NCI-H1694 treated with DMSO at 0.1 percent for 48 hours (cell line): ENCODE measurements around the gene CELA2A.
A peak's percentile ranks its signal among the peaks of the same experiment; 100 is the strongest.

Source experiments
- DNase-seq: peaks from one replicate; lab custom pipeline; 2025; lab: John Stamatoyannopoulos, UW

Gene CELA2A

GRCh38 chr1:15456313-15456954 lies at the start of gene CELA2A:
Gene CELA2A, plus strand, starts transcription at chr1:15456732. Its CDS starts 22 bp downstream, at chr1:15456754.
- DNase-seq, result no peak

- DNase-seq, result no peak
Observed at GRCh38 chr1:15407580-15407979, 49.0 kb upstream of the CELA2A start.

DNA sequence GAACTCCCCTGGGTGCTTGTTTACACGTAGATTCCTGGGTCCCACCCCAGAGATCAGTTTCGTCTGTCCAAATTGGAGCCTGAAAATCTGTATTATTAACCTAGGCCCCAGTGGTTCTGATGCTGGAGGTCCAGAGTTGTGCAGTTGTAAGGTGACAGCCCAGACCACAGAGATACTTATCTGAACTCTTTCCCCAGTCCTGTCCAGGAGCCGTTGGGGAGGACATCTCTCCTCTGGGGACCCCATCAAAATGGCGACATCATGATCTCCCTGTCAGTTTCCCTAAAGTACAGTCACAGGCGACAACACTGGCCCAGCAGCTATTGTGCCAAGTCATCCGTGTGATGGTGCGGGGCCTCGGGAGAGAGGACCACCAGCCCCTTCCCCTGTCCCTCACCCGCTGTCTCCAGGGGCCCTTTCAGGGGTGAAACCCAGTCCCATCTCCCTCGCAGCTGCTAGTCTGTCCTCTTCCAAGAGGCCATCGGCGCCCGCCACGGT lies 47.6 kb upstream of the CELA2A start:
- no peak for DNase-seq

DNA sequence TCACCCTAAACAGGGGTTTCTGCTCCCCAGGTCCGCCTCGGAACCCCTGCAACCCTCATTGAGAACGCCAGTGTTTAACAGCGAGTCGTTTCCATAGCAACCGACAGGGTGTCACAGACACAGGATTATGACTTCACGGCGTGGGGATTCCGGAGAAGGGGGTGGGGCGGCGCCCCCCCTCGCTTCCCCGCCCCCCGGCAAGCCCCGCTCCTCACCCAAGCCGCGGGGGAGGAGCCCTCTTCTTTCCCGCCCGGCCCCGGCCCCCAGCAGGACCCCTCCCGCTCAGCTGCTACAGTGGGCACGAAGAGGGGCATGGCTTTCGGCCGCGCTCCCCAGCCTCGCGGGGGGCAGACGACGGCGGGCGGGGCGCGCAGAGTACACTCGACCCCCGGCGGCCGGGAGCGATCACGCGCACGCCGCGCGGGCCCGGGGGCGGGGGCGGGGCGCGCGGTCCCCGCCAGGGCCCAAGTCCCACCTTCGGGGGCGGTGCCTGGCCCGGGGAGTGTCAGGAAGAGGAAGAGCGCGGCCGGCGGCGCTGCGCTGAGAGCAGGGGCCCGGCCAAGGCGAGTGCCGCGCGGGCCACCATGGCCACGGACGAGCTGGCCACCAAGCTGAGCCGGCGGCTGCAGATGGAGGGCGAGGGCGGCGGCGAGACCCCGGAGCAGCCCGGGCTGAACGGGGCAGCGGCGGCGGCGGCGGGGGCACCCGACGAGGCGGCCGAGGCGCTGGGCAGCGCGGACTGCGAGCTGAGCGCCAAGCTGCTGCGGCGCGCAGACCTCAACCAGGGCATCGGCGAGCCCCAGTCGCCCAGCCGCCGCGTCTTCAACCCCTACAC lies 46.9 kb upstream of the CELA2A start, which contains the start of gene EFHD2:
Gene EFHD2, plus strand, starts transcription at position 501 of the 835 bp plus-strand sequence. Its CDS starts 84 bp downstream, at position 585.
- DNase-seq, result peak; percentile 28

GRCh38 chr1:15410223-15410883 lies 46.2 kb upstream of the CELA2A start:
- no peak for DNase-seq

- no peak for DNase-seq
Observed at GRCh38 chr1:15410884-15411245, 45.7 kb upstream of the CELA2A start.

- DNase-seq, result no peak
Observed at GRCh38 chr1:15411593-15412137, 44.9 kb upstream of the CELA2A start.

- no peak for DNase-seq
Observed at GRCh38 chr1:15412175-15412800, 44.2 kb upstream of the CELA2A start.

- no peak for DNase-seq
Observed at GRCh38 chr1:15412843-15413242, 43.7 kb upstream of the CELA2A start.

- no peak for DNase-seq
Observed at GRCh38 chr1:15413563-15414444, 42.7 kb upstream of the CELA2A start.

GRCh38 chr1:15414445-15414983 lies 42.0 kb upstream of the CELA2A start:
- no peak for DNase-seq

DNA sequence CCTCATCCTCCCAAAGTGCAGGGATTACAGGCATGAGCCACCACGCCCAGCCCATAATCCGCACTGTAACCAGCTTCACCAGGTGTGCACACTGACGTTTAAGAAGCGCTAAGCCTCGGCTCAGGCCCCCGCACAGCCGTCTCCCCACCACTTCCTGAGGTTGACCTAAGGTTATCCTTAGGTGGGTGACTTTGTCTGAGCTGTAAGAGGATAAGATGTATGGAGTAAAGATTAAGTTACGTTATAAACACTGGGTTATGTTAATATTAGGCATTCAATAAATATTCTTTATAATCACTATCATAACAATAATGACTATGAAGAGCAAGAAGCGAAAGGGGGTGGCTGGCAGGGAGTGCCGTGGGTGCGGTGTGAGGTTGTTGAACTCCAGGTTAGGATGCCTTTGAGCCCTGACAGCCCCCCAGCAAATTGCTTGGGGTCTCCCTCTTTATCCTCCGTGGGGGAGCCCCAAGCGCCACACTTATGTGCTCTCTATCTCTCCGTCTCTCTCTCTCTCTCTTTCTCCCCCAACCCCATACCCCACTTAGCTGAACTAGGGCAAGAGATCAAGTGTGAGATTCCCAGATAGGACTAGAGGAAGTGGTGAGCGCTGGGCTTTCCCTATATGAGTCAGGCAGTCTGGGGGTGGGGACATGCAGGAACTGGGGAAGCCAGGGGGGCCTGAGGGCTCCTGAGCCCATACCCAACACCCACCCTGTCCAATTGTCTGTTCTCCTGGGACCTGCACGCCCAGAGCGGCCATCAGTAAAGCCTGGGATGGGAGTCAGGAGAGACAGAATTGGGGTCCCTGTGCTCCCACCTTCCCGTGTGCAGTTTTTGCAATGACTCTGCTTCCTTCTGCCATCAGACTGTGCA lies 39.2 kb upstream of the CELA2A start:
- DNase-seq, result no peak

DNA sequence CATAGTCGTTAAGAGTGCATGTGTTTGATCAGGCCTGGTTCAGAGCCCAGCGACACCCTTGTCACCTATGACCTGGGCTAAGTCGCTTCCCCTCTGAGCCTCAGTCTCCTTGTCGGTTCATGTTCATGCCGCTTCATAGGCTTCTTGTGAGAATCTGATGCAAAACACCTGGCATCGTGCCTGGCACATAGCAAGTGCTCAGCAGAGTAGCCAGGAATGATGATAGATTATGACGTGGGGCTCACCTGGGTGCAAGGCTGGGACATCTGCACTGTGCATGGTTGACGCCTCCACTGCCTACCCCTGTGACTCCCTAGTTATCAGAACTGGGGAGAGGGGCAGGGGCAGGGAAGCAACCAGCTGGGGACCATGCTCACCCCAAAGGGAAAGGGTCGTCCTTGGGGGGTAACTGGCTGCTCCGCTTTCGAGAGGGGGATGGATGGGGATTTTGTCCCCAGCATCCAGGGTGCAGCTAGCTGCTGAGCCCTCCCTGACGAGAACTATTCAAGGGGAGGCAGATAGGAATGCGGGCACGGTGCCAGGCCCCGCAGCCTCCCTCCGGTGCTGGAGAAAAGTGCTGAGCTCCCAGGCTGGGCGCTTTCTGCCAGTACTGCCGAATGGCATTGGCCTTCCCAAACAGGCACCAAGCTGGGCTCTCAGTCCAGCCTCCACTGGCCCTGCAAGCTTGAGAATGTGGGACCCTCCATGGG lies 37.6 kb upstream of the CELA2A start:
- no peak for DNase-seq

- DNase-seq, result no peak
Observed at GRCh38 chr1:15420853-15421465, 35.6 kb upstream of the CELA2A start.

DNA sequence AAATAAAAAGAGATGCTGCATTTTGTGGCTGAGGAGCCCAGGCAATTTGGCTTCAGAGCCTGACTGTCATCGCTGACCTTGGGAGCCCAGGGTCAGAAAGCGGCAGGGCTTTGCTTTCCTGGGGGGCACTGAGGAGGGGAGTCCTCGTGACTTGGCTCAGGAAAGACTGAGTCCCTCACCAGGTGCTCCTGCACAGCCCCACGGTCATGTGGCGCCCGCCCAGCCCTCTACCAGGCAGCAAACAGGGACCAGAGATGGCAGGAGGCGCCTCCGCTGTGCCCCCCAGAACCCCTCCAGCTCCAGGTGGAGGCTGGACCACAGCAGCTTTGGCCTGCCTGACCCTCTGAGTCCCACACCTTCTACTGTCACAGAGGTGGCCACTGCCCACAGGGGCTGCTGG lies 33.7 kb upstream of the CELA2A start:
- DNase-seq, result no peak

DNA sequence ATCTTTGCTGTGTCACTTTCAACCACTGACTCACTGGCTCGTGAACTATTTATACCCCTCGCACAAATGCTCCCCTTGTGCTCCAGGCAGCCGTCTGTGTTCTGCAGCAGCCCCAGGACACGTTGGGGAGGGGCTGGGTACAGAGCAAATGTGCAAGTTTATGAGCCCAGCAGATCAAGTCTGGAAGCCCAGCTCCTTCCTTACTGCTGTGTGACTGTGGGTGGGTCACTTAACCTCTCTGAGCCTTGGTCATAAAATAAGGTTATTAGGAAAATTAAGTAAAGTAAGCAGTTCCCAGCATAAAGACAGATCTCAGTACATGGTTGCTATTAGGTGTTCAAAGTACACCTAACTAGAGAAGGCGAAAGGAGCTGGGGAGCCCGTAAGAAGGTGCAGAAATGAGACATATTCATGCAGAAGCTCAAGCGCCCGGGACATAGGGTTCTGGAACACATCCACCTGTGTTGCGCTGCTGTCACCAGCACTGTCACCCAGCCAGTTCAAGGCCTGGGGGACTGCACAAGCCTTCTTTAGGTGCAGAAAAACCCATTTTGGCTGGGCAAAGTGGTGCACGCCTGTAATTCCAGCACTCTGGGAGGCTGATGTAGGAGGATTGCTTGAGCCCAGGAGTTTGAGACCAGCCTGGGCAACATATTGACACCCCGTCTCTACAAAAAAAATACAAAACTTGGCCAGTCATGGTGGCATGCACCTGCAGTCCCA lies 33.0 kb upstream of the CELA2A start:
- DNase-seq, result no peak

- peak; percentile 43 for DNase-seq
Observed at GRCh38 chr1:15424146-15424667, 32.3 kb upstream of the CELA2A start.

GRCh38 chr1:15424981-15425380 lies 31.6 kb upstream of the CELA2A start:
- no peak for DNase-seq
